ENCODE data around the gene HOXC9.

HOXC9 gene

GRCh38 chr12:53989227-53990113 is 10.5 kb upstream of the HOXC9 start:
- no peak for DNase-seq

DNA sequence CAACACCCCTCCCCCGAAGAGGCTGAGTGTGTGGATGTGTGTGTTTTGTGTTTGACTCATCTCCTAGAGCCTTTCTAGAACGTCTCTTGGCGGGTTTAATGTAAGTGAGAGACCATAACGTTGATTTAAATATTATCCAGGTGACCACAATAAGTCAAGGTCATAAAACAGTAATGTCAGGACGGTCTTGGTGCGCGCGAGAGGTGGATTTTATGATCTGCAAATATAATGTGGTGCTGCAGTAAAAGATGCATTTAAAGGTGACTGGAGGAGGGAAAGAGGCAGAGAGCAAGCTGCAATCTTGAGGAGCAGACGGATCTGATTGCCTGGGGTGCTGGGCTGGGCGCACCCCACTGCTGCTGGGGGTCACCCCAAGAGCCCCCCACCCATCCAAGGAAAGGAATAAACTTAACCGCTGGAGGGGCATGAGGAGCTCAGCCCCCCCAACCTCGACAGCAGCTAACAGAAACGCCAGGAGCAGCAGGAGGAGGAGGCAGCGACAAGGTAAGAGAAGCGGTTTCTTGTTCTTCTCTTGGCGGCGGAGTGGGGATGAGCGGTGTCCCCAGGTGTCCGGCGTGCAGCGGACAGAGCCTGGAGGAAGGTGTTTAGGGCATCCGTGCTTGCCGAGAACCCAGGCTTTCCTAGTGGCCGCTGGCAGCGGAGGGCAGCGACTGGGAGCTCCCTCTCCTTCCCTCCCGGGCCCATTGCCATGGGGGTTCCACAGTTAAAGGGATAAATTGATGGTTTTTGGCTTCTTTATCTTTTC is 9.5 kb upstream of the HOXC9 start:
- DNase-seq = no peak

- no peak for DNase-seq
Measured at GRCh38 chr12:53991077-53991460, 8.9 kb upstream of the HOXC9 start.

GRCh38 chr12:53992377-53992889 is 7.5 kb upstream of the HOXC9 start:
- DNase-seq = no peak

GRCh38 chr12:53993162-53994008 is 6.6 kb upstream of the HOXC9 start:
- DNase-seq = no peak

GRCh38 chr12:53994009-53994263 is 6.0 kb upstream of the HOXC9 start:
- DNase-seq = no peak

GRCh38 chr12:53994264-53995001 is 5.5 kb upstream of the HOXC9 start:
- no peak for DNase-seq

GRCh38 chr12:53995002-53995377 is 5.0 kb upstream of the HOXC9 start:
- DNase-seq = no peak

- DNase-seq = no peak
Measured at GRCh38 chr12:53995378-53996239, 4.4 kb upstream of the HOXC9 start.

GRCh38 chr12:53996240-53997203 is 3.4 kb upstream of the HOXC9 start:
- no peak for DNase-seq

GRCh38 chr12:53997204-53998109 is 2.5 kb upstream of the HOXC9 start:
- DNase-seq = no peak

DNA sequence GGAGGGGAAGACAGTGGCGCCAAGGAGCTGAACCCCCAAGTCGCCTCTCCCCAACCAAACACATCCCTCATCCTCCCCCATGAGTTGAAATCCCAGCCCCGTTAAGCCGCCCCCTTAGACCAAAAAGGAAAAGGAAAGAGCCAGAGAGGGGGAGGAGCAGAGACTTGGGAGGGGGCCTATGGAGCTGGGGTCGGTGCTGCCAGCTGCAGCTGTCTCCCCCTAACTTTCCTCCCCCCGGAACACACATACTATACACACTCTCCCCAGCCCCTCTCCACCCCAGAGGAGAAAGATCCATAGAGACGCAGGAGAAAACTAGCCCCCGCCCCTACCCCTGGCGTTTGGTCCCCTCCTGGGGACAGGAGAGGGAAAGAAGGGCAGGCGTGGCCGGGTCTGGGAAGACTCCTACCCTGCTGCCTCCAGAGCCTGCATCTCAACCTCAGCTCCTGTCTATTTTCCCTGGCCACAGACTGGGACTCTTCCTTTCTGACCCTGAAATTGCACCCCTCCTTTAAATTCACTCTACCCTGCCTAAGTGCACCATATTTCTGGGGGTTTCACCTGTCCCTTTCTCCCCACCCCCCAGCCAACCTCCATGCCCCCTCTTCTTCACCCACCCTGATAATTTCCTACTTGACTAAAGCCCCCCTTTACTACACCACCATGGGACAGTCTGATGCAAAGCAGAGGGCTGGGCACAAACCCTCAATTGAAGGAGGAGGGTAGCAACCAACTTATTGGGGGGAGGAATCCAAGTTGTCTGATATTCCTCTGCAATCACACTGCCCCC is 1.7 kb upstream of the HOXC9 start:
- DNase-seq = no peak

GRCh38 chr12:53998900-53999236 is 1.1 kb upstream of the HOXC9 start:
- DNase-seq = no peak

DNA sequence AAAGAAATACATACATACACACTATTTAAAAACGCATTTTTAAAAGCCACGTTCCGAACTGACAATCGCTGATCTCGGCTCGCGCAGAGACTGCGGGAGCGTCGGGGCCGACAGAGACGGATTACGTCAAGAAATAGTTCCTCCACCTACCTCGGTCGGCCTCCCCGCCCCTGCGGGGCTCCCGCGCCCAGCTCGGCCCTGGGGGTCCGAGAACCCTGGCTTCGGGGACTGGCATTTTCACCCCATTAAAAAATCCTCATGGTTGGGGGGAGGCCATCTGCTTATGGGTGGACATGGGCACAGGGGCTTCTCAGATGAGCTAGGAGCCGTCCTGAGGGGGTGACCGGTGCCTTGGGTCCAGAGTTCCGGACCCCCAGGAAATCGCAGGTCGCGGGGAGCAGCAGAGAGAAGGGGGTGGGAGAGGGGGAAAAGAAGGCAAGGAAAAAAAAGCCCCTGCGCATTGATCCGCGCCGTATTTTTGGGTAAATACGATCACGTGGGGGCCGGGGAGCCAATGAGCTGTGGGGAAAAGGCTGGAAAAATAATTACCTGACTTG is 324 bp upstream of the HOXC9 start:
- DNase-seq = no peak

DNA sequence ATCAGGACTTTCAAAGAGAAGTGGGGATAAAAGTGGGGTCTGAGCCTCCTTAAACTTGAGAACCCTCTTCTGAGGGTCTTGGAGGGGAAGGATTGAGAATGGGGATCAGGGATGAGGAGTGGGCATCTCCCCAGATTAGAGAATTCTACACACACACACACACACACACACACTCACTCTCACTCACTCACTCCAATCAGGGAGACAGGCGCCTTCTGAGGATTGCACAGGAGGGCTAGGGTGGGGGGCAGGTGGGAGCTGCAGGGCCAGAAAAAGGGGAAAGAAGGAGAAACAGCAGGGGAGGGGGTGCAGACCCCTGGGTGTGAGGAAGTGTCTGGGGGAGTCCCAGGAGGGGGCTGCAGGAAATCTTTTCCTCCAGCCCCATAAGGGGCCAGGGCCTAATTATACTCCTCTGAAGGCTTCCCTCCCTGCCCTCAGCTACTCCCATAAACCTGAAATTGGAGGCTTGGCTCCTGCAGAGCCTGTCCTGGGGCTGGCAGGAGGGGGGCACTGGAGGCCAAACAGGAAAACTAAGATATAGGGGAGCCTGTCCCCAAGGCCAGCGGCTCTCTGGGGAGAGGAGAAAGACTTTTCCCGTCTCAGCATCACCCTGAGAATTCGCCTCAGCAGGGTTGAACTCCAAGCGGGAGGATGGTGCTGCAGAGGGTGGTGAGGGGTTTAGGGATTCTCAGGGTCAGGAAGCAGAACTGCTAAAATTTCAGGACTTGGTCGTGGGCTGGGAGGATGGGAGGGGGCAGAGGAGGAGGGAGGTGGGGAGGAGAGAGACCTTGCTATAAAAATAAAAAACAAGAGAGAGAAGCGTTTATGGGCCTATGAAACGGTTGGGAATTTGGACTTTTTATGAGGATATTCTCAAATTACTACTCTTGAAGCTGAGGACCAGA is 1.6 kb downstream of the HOXC9 start:
- no peak for DNase-seq

DNA sequence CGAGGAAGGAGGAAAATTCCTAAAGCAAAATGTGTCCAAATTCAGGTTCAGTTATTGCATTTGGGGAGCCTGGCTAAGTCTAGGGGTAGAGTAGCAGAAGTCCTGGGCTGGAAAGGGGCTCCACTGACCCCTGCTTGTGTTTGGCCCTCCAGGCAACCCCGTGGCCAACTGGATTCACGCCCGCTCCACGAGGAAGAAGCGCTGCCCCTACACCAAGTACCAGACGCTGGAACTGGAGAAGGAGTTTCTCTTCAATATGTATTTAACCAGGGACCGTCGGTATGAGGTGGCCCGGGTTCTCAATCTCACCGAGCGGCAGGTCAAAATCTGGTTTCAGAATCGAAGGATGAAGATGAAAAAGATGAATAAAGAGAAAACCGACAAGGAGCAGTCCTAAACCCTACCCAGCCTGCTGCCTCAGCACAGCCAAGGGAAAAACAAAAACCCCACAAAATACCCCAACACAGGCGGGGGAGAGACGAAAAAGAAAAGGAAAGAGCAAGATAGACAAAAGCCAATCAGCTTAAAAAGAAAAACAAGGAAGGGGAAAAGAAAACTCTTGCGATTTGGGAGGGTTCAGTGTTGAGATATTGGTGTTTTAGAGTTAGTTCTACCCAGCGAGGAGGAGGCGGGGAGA is 2.4 kb downstream of the HOXC9 start:
- DNase-seq = no peak

Data from NCI-H146 (cell line).